GM15510 (cell line): ENCODE measurements around the gene CCNYL1.

Source experiments
- POLR2A ChIP-seq: IDR thresholded peaks from 3 replicates; pipeline ENCODE4 v1.6.1; 2011; ENCODE audit warnings: borderline replicate concordance; ENCODE audit not compliant: insufficient read length; ENCODE audit errors: extremely low read depth

CCNYL1 gene

GRCh38 chr2:207710814-207711740 is at the start of gene CCNYL1:
Gene CCNYL1, plus strand, starts transcription at chr2:207711640. Its CDS starts 257 bp downstream, at chr2:207711897.
- peak; percentile 73 for TF ChIP-seq POLR2A

- TF ChIP-seq POLR2A, result peak; percentile 18
These were observed 49.2 kb upstream of the CCNYL1 start for GRCh38 chr2:207662203-207662602.

GRCh38 chr2:207663870-207664545 is 47.4 kb upstream of the CCNYL1 start:
- TF ChIP-seq POLR2A, result no peak

GRCh38 chr2:207670887-207671286 is 40.6 kb upstream of the CCNYL1 start:
- no peak for TF ChIP-seq POLR2A

- TF ChIP-seq POLR2A, result no peak
These were observed 38.0 kb upstream of the CCNYL1 start for GRCh38 chr2:207673431-207673830.

- no peak for TF ChIP-seq POLR2A
These were observed 37.1 kb upstream of the CCNYL1 start for GRCh38 chr2:207674266-207674774.

GRCh38 chr2:207674826-207675225 is 36.6 kb upstream of the CCNYL1 start:
- TF ChIP-seq POLR2A, result no peak

GRCh38 chr2:207676827-207677354 is 34.5 kb upstream of the CCNYL1 start:
- no peak for TF ChIP-seq POLR2A

- TF ChIP-seq POLR2A, result no peak
These were observed 30.0 kb upstream of the CCNYL1 start for GRCh38 chr2:207681431-207681830.

GRCh38 chr2:207682557-207682956 is 28.9 kb upstream of the CCNYL1 start:
- no peak for TF ChIP-seq POLR2A

GRCh38 chr2:207683438-207683837 is 28.0 kb upstream of the CCNYL1 start:
- no peak for TF ChIP-seq POLR2A

GRCh38 chr2:207683879-207684627 is 27.4 kb upstream of the CCNYL1 start:
- no peak for TF ChIP-seq POLR2A

GRCh38 chr2:207686812-207687211 is 24.6 kb upstream of the CCNYL1 start:
- no peak for TF ChIP-seq POLR2A

- no peak for TF ChIP-seq POLR2A
These were observed 22.8 kb upstream of the CCNYL1 start for GRCh38 chr2:207688597-207688996.
